SJCRH30 (cell line): ENCODE data around the gene TCHP. TPM values are rescaled to one million over a fixed set of nuclear protein-coding genes. Genes with fewer than 3 reads are reported as not detected.
A peak's percentile ranks its signal among the peaks of the same experiment; 100 is the strongest.
"Not testable (repeated sequence)": the region's sequence is repeated elsewhere in the genome, so short reads cannot be mapped to it uniquely, and the experiment has no call there.

Experiments used
- DNase-seq, 2 experiments: peaks; one replicate each; pipeline ENCODE4 v3.0.0-alpha.2; 2015 to 2020
- H3K27ac ChIP-seq: fragments of 250-450 bp; sonication (Bioruptor Pico); 2 replicates; pipeline ENCODE4 v1.5.1; 2020; ENCODE audit warnings: mild to moderate bottlenecking, moderate library complexity
- H3K27me3 ChIP-seq: fragments of 250-450 bp; sonication (Bioruptor Pico); 2 replicates; pipeline ENCODE4 v1.5.1; 2020; ENCODE audit warnings: mild to moderate bottlenecking, moderate library complexity
- H3K36me3 ChIP-seq: fragments of 250-450 bp; sonication (Bioruptor Pico); 2 replicates; pipeline ENCODE4 v1.5.1; 2020; ENCODE audit warnings: mild to moderate bottlenecking, moderate library complexity
- H3K4me1 ChIP-seq: fragments of 250-450 bp; sonication (Bioruptor Pico); 2 replicates; pipeline ENCODE4 v1.5.1; 2020; ENCODE audit warnings: mild to moderate bottlenecking, moderate library complexity
- H3K4me3 ChIP-seq: fragments of 250-450 bp; sonication (Bioruptor Pico); 2 replicates; pipeline ENCODE4 v1.5.1; 2020; ENCODE audit warnings: mild to moderate bottlenecking, moderate library complexity
- H3K9me3 ChIP-seq: fragments of 250-450 bp; sonication (Bioruptor Pico); replicated peaks from 2 replicates; pipeline ENCODE4 v1.5.1; 2020; ENCODE audit warnings: mild to moderate bottlenecking, moderate library complexity
- total RNA-seq: library from RNA; depleted of rRNA; stranded (reverse); fragments of >200 nt; shearing (Covaris generic); gene quantifications from 2 replicates; pipeline ENCODE4 v1.2.3, GENCODE V29; 2014; rRNA removed

Gene TCHP, protein sequence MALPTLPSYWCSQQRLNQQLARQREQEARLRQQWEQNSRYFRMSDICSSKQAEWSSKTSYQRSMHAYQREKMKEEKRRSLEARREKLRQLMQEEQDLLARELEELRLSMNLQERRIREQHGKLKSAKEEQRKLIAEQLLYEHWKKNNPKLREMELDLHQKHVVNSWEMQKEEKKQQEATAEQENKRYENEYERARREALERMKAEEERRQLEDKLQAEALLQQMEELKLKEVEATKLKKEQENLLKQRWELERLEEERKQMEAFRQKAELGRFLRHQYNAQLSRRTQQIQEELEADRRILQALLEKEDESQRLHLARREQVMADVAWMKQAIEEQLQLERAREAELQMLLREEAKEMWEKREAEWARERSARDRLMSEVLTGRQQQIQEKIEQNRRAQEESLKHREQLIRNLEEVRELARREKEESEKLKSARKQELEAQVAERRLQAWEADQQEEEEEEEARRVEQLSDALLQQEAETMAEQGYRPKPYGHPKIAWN
- total RNA-seq, result 19.0 and 21.1 TPM in 2 replicates

DNA sequence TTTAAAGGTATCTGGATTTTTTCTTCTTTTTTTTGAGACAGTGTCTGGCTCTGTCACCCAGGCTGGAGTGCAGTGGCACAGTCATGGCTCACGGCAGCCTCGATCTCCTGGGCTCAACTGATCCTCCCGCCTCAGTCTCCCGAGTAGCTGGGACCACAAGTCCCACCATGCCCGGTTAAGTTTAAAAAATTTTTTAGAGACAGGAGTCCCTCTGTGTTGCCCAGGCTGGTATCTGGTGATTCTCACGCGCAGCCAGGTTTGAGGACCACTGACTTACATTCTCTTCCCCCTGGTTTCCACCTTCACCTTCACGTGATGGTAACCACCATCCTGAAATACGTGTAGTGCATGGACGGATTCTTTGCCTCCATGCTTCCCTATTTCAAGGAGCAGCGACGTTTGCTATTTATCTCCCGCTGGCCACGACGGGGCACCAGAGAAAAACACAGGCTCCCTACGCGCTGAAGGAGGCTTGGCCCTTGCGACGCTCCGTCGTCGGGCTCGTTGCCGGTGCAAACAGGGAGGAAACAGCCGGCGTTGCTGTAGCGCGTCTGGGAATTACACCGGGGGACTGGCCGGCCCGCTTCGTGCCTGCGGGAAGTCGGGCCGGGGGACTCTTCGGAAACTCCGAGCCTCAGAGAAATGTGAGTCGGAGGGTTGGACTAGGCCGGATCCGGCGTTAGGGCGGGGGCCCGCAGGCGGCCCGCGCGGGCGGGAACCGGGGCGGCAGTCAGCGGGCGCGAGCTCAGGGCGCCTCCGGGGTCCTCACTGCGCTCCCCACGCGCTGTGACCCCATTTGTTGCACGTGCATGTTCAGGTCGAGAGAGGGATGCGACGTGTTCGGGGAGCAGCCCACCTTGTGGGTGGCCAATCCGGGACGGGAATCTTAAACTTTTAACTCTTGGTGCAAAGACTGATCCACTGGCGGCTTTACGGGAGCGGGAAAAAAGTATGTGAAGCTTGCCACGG is at the start of gene TCHP:
Gene TCHP (plus strand): TSS at position 492 of the 969 bp plus-strand sequence. CDS start 2,753 bp downstream, outside the sequence.
- Histone ChIP-seq H3K4me1 (no peaks in the 10 kb centered on the region), H3K27me3 (no peaks in the 10 kb centered on the region)
- peak; percentile 82 to 86 for DNase-seq

DNA sequence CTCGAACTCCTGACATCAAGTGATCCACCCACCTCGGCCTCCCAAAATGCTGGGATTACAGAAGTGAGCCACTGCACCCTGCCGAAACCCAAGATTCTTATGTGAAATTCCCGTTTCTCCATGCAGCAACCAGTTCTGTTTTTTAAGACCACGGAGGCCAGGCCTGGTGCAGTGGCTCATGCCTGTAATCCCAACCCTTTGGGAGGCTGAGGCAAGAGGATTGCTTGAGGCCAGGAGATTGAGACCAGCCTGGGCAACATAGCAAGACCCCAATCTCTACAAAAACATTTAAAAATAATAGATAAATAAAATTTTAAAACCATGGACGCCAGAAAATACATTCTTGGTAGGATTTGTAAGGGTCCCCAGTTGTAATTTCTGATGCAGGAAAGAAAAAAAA is 49.6 kb upstream of the TCHP start:
- not testable (repeated sequence) for H3K27ac ChIP-seq, H3K4me3 ChIP-seq

More for the DNA sequence above, at the start of gene TCHP:
- Histone ChIP-seq H3K4me3 (peak within 1 kb of the TSS; percentile 74), H3K36me3 (peaks cover 5% of the 10 kb centered on the region), H3K9me3 (no peaks in the 10 kb centered on the region), H3K27ac (peak within 1 kb of the TSS; percentile 84)

DNA sequence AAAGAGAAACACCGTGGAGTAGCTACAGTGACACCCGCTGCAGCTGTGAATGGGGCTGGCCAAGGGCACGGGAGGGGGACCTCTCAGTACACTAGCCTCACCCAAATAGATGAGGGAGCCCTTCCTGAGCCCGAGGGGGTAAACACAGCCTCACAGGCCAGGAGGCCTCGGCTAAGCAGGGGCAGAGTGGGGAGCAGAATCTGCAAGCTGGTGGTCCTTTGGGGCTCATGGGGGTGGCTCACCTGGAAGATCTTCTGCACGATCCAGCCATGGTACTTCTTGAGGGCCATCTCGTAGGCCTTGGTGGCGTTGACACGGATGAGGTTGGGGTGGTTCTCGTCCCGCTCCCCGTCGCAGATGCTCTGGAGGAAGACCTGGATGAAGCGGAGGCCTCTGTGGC is 44.7 kb upstream of the TCHP start:
- Histone ChIP-seq H3K9me3 (no peaks in the 10 kb centered on the region), H3K4me3 (no peak overlapping the region), H3K36me3 (no peaks in the 10 kb centered on the region), H3K27ac (no peak overlapping the region), H3K4me1 (no peaks in the 10 kb centered on the region), H3K27me3 (no peaks in the 10 kb centered on the region)
- DNase-seq, result no peak

More for the DNA sequence above, 49.6 kb upstream of the TCHP start:
- not testable (repeated sequence) for DNase-seq, H3K27me3 ChIP-seq, H3K4me1 ChIP-seq, H3K9me3 ChIP-seq, H3K36me3 ChIP-seq

DNA sequence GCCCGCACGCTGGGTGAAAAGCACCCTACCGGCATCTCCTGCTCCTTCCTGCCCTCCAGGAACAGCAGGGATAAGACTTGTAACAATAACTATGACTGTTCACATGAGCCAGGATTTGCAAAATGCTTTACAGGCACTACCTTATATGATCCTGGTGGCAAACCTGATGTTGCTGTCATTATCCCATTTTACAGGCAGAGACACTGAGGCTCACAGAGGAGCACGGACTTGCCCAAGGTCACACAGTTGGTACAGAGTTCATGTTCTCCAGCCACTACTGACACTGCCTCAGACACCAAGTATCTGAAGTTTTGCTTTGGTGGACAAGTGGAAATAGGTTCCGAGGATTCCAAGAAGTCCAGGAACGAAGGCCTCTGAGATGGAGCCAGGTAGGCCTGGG is 42.4 kb upstream of the TCHP start:
- Histone ChIP-seq H3K36me3 (no peaks in the 10 kb centered on the region), H3K27ac (no peak overlapping the region), H3K9me3 (no peaks in the 10 kb centered on the region), H3K4me1 (no peaks in the 10 kb centered on the region), H3K4me3 (no peak overlapping the region), H3K27me3 (no peaks in the 10 kb centered on the region)
- DNase-seq, result no peak

DNA sequence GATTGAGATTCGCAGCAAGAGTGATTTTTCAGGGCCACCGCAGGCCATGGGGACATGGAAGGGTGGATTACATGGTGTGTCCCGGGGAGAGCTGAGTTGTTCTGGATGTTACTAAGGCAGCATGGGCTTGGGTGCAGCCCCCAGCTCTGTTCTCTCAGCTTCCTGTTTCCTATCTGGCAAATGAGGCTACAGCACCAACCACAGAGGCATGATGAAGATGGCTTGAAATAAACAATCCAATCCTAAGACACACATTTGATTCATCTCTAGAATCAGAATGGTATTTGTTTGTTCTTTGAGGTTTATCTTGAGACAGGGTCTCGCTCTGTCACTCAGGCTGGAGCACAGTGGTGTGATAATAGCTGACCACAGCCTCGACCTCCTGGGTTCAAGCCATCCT is 41.3 kb upstream of the TCHP start:
- no peaks in the 10 kb centered on the region for H3K9me3 ChIP-seq
- peaks cover 5% of the 10 kb centered on the region for H3K4me1 ChIP-seq
- H3K27me3 ChIP-seq, result no peaks in the 10 kb centered on the region
- DNase-seq, result no peak
- H3K36me3 ChIP-seq, result no peaks in the 10 kb centered on the region
- H3K4me3 ChIP-seq, result no peak overlapping the region
- H3K27ac ChIP-seq, result no peak overlapping the region

DNA sequence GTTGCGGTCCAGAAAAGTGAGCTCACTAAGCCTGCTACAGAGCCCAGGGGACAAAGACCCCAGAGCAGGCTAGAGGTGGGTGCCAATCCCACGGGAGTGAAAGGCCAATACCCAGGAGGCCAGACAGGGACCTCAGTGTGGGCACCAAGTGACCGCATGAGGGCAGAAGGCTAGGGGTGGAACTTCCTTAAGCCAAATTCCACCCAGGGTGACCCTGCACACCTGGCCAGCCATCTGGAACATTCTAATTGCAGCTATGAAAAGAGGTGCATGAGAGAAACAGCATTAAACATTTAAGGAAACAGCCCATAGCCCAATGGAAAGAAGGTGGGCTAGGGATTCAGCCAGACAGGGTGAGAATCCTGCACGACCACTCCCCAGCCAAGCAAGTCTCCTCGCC is 39.1 kb upstream of the TCHP start:
- peaks cover 16% of the 10 kb centered on the region for H3K4me1 ChIP-seq
- no peak for DNase-seq
- no peaks in the 10 kb centered on the region for H3K36me3 ChIP-seq
- no peaks in the 10 kb centered on the region for H3K9me3 ChIP-seq
- H3K27ac ChIP-seq, result no peak overlapping the region
- H3K27me3 ChIP-seq, result no peaks in the 10 kb centered on the region
- no peak overlapping the region for H3K4me3 ChIP-seq

DNA sequence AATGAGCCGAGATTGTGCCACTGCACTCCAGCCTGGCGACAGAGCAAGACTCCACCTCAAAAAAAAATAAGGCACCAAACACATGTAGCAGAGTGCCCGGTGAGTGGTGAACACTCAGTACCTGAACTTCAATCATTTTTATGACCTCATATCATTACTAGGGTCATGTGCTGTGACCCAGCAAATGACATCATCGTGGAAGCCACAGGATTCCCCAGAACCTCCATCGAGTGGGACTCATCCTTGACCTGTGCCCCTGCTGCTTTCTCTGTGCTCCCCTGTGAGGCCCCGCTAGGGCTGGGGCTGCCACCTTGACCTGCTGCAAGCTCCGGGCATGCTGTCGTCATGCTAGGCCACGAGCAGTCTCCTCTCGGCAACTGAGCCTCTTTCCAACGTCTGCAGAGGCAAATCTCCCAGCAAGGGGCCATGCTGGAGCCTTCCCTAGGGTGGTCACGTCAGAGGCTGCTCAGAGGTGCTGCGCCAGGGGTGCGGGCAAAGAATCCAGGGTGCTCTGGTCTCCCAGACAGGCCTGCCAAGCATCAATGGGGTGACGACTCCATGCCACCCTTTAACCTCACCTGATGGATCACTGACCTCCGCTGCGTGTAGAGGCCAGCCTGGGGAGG is 38.3 kb upstream of the TCHP start:
- H3K27me3 ChIP-seq, result no peaks in the 10 kb centered on the region
- no peak overlapping the region for H3K27ac ChIP-seq
- no peak for DNase-seq
- no peaks in the 10 kb centered on the region for H3K36me3 ChIP-seq
- no peaks in the 10 kb centered on the region for H3K9me3 ChIP-seq
- H3K4me3 ChIP-seq, result no peak overlapping the region
- peaks cover 16% of the 10 kb centered on the region for H3K4me1 ChIP-seq

DNA sequence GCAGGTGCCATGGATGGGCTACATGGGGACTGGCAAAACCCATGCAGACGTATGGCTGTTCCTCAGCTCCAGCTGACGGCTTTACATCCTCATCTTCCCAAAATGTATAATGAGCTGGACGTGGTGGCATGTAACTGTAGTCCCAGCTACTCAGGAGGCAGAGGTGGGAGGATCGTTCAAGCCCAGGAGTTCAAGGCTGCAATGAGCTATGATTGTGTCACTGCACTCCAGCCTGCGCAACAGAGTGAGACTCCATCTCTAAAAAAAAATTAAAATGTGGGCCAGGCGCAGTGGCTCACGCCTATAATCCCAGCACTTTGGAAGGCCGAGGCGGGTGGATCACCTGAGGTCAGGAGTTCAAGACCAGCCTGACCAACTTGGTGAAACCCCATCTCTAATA is 37.6 kb upstream of the TCHP start:
- not testable (repeated sequence) for DNase-seq, H3K27ac ChIP-seq, H3K9me3 ChIP-seq, H3K36me3 ChIP-seq, H3K4me3 ChIP-seq, H3K27me3 ChIP-seq
- H3K4me1 ChIP-seq, result peaks cover 16% of the 10 kb centered on the region

DNA sequence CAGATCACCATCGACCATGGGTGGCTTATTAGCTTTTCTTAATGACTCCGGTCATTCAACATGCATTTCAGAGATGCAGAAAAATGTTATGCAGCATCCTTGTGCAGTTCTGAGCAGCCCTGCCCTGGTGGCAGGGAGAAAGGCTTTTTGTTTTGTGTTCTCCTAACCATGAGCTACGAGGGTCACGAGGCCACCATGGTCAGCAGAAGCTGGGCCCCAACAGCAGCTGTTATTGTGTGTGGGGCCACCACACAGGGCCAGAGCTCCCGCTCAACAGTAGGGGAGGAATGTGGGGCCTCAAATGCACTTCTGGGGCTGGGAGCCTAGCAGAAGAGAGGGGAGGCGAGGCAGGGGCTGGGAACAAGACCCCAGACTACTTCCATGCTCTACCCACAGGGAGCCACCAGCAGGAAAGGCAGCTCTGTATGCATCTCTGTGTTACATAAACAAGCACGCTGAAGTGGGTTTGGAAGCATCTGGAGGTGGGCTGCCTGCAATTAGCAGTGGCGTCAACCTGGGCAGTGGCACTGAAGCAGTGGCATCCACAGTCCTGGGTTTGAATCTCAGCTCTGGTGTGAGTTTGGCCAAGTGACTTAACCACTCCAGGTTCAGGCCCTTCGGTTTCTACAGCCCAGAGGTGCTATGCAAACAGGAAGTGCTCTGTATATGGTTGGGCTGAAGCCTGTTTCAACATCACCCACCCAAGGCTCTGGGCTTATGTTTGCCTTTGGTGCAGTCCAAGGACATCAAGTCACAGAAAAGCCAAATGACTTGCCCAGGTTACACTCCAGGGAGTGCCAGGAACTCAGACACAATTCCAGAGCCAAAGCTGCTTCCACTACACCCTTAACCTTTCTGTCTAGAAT is 36.0 kb upstream of the TCHP start:
- peak; percentile 42 to 60 for DNase-seq
- Histone ChIP-seq H3K4me1 (peaks cover 16% of the 10 kb centered on the region), H3K9me3 (no peaks in the 10 kb centered on the region), H3K36me3 (no peaks in the 10 kb centered on the region), H3K4me3 (no peak overlapping the region), H3K27me3 (no peaks in the 10 kb centered on the region), H3K27ac (peak overlapping the region; percentile 47)

DNA sequence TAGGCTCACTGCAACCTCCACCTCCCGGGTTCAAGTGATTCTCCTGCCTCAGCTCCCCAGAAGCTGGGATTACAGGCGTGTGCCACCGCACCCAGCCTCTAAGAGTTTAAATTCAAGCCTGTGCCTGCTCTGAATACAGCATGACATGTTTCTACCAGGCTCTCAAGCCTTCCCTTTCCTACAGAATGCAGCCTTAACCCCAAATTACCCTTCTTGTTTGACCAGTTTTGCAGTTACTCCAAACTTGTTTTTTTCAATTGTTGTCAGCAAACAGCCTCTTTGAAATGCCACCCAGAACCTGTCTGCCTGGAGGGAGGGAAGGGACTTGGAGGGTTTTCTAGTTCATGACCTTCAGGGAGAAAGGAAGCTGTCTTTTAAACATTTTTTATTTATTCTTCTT is 35.2 kb upstream of the TCHP start:
- no peak for DNase-seq
- Histone ChIP-seq H3K27ac (no peak overlapping the region), H3K4me1 (peaks cover 16% of the 10 kb centered on the region), H3K27me3 (no peaks in the 10 kb centered on the region), H3K9me3 (no peaks in the 10 kb centered on the region), H3K4me3 (no peak overlapping the region), H3K36me3 (no peaks in the 10 kb centered on the region)

DNA sequence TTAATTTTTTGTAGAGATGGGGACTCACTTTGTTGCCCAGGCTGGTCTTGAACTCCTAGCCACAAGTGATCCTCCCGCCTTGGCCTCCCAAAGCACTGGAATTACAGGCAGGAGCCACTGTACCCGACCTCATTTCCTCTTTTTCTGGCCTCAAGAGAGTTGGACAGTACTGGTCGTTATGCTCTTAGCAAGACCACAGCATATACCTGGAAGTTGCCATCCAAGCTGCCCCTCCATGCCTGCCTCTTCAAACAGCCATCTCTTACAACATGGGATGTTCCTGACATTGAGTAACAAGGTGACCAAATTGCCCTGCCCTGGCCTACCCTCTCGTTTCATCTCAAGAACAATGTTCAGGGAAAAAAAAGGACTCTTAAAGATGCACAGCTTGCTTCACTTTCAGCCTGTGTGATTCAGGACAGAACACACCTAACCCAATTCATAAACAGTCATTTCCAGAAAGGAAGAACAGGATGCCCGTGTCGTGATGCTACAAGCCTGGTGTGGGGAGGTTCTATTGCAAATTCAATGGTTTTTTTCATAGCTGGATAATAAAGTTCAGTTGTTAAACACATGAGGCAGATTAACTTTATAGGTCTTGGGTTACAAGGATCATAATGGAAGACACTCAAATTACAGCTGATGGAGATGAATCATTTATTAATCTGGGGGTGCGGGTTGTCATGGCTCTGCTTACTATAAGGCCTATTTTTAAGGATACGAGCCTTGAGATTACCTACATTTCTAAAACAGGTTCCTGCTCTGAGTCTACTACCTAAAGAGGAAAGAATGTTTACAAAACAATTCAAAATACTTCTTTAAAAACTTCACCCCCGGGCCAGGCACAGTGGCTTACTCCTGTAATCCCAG is 31.7 kb upstream of the TCHP start:
- no peak for DNase-seq

DNA sequence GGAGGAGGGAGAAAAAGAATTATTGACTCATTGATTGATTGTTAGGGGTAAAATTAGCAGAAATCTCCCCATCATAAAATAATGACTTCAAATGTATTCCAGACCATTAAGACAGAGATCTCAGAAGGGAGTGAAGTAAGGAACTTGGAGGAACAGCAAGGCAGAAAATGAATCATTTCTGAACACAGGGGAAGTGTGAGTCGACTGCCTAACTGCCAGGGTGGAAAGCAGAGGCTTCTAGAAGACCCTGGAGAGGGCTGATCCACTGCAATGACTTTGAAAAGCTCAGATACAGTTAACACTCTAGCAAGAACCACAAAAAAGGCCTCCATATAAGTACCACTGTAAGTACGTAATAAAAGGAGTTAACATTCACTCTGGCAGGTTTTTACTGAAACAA is 29.4 kb upstream of the TCHP start:
- no peak for DNase-seq
- H3K27me3 ChIP-seq, result no peaks in the 10 kb centered on the region
- H3K36me3 ChIP-seq, result no peaks in the 10 kb centered on the region
- peaks cover 6% of the 10 kb centered on the region; the same call in 1 of the 2 replicates for H3K4me1 ChIP-seq
- H3K27ac ChIP-seq, result no peak overlapping the region
- no peaks in the 10 kb centered on the region for H3K9me3 ChIP-seq
- H3K4me3 ChIP-seq, result no peak overlapping the region

More for the DNA sequence above, 31.7 kb upstream of the TCHP start:
- Histone ChIP-seq H3K4me1 (peaks cover 14% of the 10 kb centered on the region), H3K27ac (no peak overlapping the region), H3K9me3 (no peaks in the 10 kb centered on the region), H3K36me3 (no peaks in the 10 kb centered on the region), H3K27me3 (no peaks in the 10 kb centered on the region), H3K4me3 (no peak overlapping the region)

DNA sequence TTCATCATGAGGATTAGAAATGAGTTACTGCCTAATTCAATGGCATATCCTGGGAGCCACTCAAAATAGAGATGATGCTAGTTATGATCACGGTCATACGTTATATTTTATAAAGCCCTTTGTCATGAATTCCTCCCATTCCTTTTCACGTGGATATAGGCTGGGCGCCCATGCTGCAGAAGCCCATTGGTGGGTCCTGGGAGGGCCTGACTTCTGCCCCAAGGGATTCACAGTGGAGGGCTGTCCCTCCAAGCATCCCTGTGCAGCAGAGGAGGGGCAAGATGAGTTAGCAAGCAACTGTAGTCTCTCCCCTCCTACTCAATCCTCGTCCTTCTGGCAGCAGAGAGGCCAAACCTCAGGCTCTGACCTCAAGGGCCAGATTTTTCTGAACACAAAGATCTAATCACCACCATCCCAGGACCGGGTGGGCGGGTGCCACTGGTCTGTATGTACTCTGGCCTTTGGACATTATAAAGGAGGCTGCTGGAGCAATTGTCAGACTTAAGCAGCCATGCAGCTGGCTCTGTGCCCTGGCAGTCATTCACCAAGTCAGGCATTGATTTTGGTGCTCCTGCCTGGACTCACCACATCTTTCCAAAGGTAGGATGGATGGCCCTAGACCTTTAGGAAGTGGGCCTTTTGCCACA is 28.3 kb upstream of the TCHP start:
- DNase-seq, result no peak
- H3K36me3 ChIP-seq, result no peaks in the 10 kb centered on the region
- no peaks in the 10 kb centered on the region for H3K27me3 ChIP-seq
- no peak overlapping the region for H3K4me3 ChIP-seq
- no peak overlapping the region for H3K27ac ChIP-seq
- H3K9me3 ChIP-seq, result no peaks in the 10 kb centered on the region
- peaks cover 8% of the 10 kb centered on the region; the same call in 1 of the 2 replicates for H3K4me1 ChIP-seq
